Nephron progenitor cell (in vitro differentiated cells): ENCODE measurements around the gene TOMM20L.
"Not testable (repeated sequence)": the region's sequence is repeated elsewhere in the genome, so short reads cannot be mapped to it uniquely, and the experiment has no call there.

Experiments
- DNase-seq: peaks from one replicate; pipeline ENCODE4 v3.0.0; 2021
- H3K27ac Mint-ChIP-seq: 2 replicates; pipeline ENCODE4 v1.8.0; 2021; ENCODE audit warnings: mild to moderate bottlenecking, moderate library complexity, mixed read lengths
- H3K27me3 Mint-ChIP-seq: 2 replicates; pipeline ENCODE4 v1.8.0; 2021; ENCODE audit warnings: mild to moderate bottlenecking, low read depth, mixed read lengths; ENCODE audit not compliant: poor library complexity
- H3K36me3 Mint-ChIP-seq: 2 replicates; pipeline ENCODE4 v1.8.0; 2021; ENCODE audit warnings: low read depth, mixed read lengths
- H3K4me1 Mint-ChIP-seq: 2 replicates; pipeline ENCODE4 v1.8.0; 2021; ENCODE audit warnings: mixed read lengths
- H3K4me3 Mint-ChIP-seq: 2 replicates; pipeline ENCODE4 v1.8.0; 2021; ENCODE audit warnings: mild to moderate bottlenecking, moderate library complexity, mixed read lengths
- H3K9me3 Mint-ChIP-seq: 2 replicates; pipeline ENCODE4 v1.8.0; 2021; ENCODE audit warnings: mild to moderate bottlenecking, moderate library complexity, mixed read lengths
- CTCF ChIP-seq: fragments of 200-600 bp; sonication (generic); IDR thresholded peaks from 2 replicates; pipeline ENCODE4 v1.5.0; 2021; ENCODE audit warnings: antibody characterized with exemption

Gene TOMM20L

GRCh38 chr14:58395812-58396788 lies at the start of gene TOMM20L:
Gene TOMM20L, plus strand, starts transcription at chr14:58395930. Its CDS starts 28 bp downstream, at chr14:58395958.
- peaks cover 5% of the 10 kb centered on the region for H3K4me1 Mint-ChIP-seq
- peak; percentile 81 for DNase-seq
- H3K27me3 Mint-ChIP-seq: peaks cover 34% of the 10 kb centered on the region
- H3K36me3 Mint-ChIP-seq: no peaks in the 10 kb centered on the region
- H3K4me3 Mint-ChIP-seq: peak within 1 kb of the TSS; percentile 80
- peak; percentile 67 for TF ChIP-seq CTCF
- no peaks in the 10 kb centered on the region for H3K9me3 Mint-ChIP-seq
- no peak within 1 kb of the TSS for H3K27ac Mint-ChIP-seq

DNA sequence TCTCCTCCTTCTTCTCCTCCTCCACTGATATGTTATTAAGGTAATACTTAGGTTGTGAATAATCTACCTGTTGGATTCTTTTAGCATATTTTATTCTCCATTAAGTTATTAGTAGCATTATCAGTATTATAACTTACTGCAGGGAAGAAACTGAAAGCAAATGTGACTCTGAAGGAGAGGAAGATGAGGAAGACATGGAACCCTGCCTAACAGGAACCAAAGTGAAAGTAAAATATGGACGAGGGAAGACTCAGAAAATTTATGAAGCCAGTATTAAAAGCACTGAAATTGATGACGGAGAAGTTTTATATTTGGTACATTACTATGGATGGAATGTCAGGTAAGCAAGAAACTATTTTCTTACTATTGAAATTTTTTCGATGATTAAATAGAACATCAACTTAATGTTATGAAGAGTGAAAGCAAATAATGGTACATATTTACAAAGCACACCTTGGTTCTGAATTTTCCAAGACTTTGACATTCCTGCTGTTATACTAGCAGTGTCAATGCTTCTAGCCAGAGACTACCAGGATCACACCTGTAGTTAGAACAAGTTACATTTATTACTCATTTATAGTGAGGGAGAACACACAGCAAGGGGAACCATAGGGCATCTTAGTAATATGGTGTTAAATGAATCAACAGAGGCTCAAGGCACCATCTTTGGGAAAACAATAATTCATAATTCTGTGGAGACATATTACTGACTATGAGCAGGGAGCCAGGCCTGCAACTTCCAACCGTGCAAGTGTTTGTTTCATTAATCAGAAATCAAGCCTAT lies 42.0 kb upstream of the TOMM20L start:
- TF ChIP-seq CTCF: no peak
- no peak for DNase-seq
- H3K36me3 Mint-ChIP-seq: peaks cover 51% of the 10 kb centered on the region
- H3K27me3 Mint-ChIP-seq: peaks cover 5% of the 10 kb centered on the region
- no peak overlapping the region for H3K27ac Mint-ChIP-seq
- no peaks in the 10 kb centered on the region for H3K9me3 Mint-ChIP-seq
- no peak overlapping the region for H3K4me3 Mint-ChIP-seq
- no peaks in the 10 kb centered on the region for H3K4me1 Mint-ChIP-seq

DNA sequence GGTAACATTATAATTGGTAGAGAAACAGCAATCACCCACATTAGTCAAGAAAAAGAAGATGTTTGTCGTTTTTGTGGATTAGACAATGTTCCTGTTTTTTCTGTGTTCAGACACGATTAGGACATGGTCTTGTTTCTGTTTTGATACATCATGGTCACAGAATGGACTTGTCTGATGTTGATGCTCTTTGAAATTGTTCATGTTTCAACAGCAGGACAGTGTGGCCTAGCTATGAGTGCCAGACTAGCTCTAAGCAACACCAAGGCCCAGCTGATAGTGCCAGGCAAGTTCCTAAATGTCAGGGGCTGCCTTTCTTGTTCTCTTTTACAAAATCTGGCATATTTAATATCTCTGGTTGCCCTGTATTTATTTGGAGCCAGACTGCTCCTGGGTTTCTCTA lies 40.9 kb upstream of the TOMM20L start:
- TF ChIP-seq CTCF: no peak
- H3K4me3 Mint-ChIP-seq: no peak overlapping the region
- no peak for DNase-seq
- H3K27ac Mint-ChIP-seq: no peak overlapping the region
- peaks cover 54% of the 10 kb centered on the region for H3K36me3 Mint-ChIP-seq
- H3K27me3 Mint-ChIP-seq: peaks cover 2% of the 10 kb centered on the region
- no peaks in the 10 kb centered on the region for H3K4me1 Mint-ChIP-seq
- no peaks in the 10 kb centered on the region for H3K9me3 Mint-ChIP-seq

GRCh38 chr14:58356268-58356667 lies 39.5 kb upstream of the TOMM20L start:
- TF ChIP-seq CTCF: no peak
- no peak overlapping the region for H3K27ac Mint-ChIP-seq
- peaks cover 2% of the 10 kb centered on the region for H3K27me3 Mint-ChIP-seq
- no peaks in the 10 kb centered on the region for H3K4me1 Mint-ChIP-seq
- peaks cover 57% of the 10 kb centered on the region for H3K36me3 Mint-ChIP-seq
- H3K4me3 Mint-ChIP-seq: no peak overlapping the region
- DNase-seq: no peak
- no peaks in the 10 kb centered on the region for H3K9me3 Mint-ChIP-seq

GRCh38 chr14:58362272-58362671 lies 33.5 kb upstream of the TOMM20L start:
- peaks cover 57% of the 10 kb centered on the region for H3K36me3 Mint-ChIP-seq
- H3K4me1 Mint-ChIP-seq, H3K9me3 Mint-ChIP-seq, H3K27ac Mint-ChIP-seq, H3K4me3 Mint-ChIP-seq, H3K27me3 Mint-ChIP-seq, DNase-seq: not testable (repeated sequence)

DNA sequence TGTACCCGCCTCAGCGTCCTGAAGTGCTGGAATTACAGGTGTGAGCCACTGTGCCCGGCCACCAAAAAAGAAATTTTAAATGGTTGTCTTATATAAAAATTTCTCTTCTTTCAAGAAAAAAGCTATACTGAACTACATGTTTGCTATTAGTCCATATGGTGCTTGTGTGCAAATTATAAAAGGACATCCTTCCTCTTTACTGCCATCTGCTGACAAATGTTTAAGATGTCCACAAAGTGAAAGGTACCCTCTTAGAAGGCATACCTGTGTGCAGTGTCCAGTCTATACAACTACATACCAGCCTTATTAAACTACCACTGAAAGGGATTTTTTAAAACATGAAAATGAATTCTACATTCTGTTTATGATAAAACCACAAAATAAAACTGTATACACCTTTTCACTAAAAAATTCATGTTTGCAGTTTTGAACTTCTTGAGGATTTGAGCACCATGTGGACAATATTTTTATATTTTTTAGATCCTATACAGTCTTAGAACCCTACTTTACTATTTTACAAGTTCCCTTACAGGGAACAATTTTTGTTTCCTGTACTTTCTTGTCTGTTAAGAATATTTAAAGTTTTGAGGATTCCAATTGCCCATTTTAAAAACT lies 32.8 kb upstream of the TOMM20L start:
- peaks cover 63% of the 10 kb centered on the region for H3K36me3 Mint-ChIP-seq
- H3K27ac Mint-ChIP-seq: no peak overlapping the region
- no peak for DNase-seq
- no peak overlapping the region for H3K4me3 Mint-ChIP-seq
- no peaks in the 10 kb centered on the region for H3K4me1 Mint-ChIP-seq
- TF ChIP-seq CTCF: peak; percentile 13
- no peaks in the 10 kb centered on the region for H3K9me3 Mint-ChIP-seq
- H3K27me3 Mint-ChIP-seq: no peaks in the 10 kb centered on the region
